Endothelial cell (in vitro differentiated cells): ENCODE measurements around the gene TRIM36. TPM values are rescaled to one million over a fixed set of nuclear protein-coding genes. Genes with fewer than 3 reads are reported as not detected.

Source experiments
- DNase-seq: peaks from one replicate; pipeline ENCODE4 v3.0.0; 2021; ENCODE audit warnings: low spot score
- H3K27ac Mint-ChIP-seq: one replicate; pipeline ENCODE4 v1.8.0; 2021; ENCODE audit warnings: mixed read lengths, inconsistent platforms; ENCODE audit not compliant: unreplicated experiment
- H3K27me3 Mint-ChIP-seq: one replicate; pipeline ENCODE4 v1.8.0; 2021; ENCODE audit warnings: mild to moderate bottlenecking, moderate library complexity, mixed read lengths, inconsistent platforms; ENCODE audit not compliant: unreplicated experiment
- H3K36me3 Mint-ChIP-seq: one replicate; pipeline ENCODE4 v1.8.0; 2021; ENCODE audit warnings: mild to moderate bottlenecking, low read depth, mixed read lengths, inconsistent platforms; ENCODE audit not compliant: unreplicated experiment
- H3K4me1 Mint-ChIP-seq: one replicate; pipeline ENCODE4 v1.8.0; 2021; ENCODE audit warnings: mild to moderate bottlenecking, mixed read lengths, inconsistent platforms; ENCODE audit not compliant: unreplicated experiment
- H3K4me3 Mint-ChIP-seq: one replicate; pipeline ENCODE4 v1.8.0; 2021; ENCODE audit warnings: mild to moderate bottlenecking, mixed read lengths, inconsistent platforms; ENCODE audit not compliant: unreplicated experiment
- H3K9me3 Mint-ChIP-seq: one replicate; pipeline ENCODE4 v1.8.0; 2021; ENCODE audit warnings: mixed read lengths, inconsistent platforms; ENCODE audit not compliant: unreplicated experiment
- long read RNA-seq: library from polyadenylated mRNA; unstranded; transcript quantifications from one replicate; pipeline ENCODE4 v2.0.0, GENCODE V29; 2020; ENCODE audit not compliant: unreplicated experiment
- total RNA-seq: library from RNA; stranded (reverse); fragmentation: NEBNext Ultra II Directional; extraction: Animal tissue kit (Norgen Biotek cat#: 25700); gene quantifications from one replicate; pipeline ENCODE4 v1.2.1, GENCODE V29; 2021; ENCODE audit not compliant: unreplicated experiment
- TF ChIP-seq, protein P1 (sequence below): fragments of 200-600 bp; sonication (generic); IDR thresholded peaks from one replicate; pipeline ENCODE4 v1.5.0; 2021; ENCODE audit warnings: antibody characterized with exemption; ENCODE audit not compliant: unreplicated experiment

The TRIM36 gene, protein sequence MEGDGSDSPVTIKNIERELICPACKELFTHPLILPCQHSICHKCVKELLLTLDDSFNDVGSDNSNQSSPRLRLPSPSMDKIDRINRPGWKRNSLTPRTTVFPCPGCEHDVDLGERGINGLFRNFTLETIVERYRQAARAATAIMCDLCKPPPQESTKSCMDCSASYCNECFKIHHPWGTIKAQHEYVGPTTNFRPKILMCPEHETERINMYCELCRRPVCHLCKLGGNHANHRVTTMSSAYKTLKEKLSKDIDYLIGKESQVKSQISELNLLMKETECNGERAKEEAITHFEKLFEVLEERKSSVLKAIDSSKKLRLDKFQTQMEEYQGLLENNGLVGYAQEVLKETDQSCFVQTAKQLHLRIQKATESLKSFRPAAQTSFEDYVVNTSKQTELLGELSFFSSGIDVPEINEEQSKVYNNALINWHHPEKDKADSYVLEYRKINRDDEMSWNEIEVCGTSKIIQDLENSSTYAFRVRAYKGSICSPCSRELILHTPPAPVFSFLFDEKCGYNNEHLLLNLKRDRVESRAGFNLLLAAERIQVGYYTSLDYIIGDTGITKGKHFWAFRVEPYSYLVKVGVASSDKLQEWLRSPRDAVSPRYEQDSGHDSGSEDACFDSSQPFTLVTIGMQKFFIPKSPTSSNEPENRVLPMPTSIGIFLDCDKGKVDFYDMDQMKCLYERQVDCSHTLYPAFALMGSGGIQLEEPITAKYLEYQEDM
- 9.9 TPM for total RNA-seq
- long read RNA-seq, full-length matches to known transcripts: 3 of 3 reads
- long read RNA-seq, partial matches to known transcripts: 0 of 3 reads
- long read RNA-seq, other reads (novel, unspliced or antisense): 0 of 3 reads

- TF ChIP-seq, protein P1, sequence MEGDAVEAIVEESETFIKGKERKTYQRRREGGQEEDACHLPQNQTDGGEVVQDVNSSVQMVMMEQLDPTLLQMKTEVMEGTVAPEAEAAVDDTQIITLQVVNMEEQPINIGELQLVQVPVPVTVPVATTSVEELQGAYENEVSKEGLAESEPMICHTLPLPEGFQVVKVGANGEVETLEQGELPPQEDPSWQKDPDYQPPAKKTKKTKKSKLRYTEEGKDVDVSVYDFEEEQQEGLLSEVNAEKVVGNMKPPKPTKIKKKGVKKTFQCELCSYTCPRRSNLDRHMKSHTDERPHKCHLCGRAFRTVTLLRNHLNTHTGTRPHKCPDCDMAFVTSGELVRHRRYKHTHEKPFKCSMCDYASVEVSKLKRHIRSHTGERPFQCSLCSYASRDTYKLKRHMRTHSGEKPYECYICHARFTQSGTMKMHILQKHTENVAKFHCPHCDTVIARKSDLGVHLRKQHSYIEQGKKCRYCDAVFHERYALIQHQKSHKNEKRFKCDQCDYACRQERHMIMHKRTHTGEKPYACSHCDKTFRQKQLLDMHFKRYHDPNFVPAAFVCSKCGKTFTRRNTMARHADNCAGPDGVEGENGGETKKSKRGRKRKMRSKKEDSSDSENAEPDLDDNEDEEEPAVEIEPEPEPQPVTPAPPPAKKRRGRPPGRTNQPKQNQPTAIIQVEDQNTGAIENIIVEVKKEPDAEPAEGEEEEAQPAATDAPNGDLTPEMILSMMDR: no peak
- Mint-ChIP-seq H3K36me3 (peaks cover 30% of the 10 kb centered on the region), H3K4me3 (peak within 1 kb of the TSS; percentile 87), H3K27ac (no peak within 1 kb of the TSS), H3K4me1 (no peaks in the 10 kb centered on the region), H3K9me3 (peaks cover 9% of the 10 kb centered on the region), H3K27me3 (peaks cover 11% of the 10 kb centered on the region)
- DNase-seq: peak; percentile 97
These were observed at the start of gene TRIM36 for GRCh38 chr5:115169487-115170133. TSS of gene TRIM36 (minus strand) at chr5:115169908. CDS start at chr5:115169634, 274 bp downstream.

- Mint-ChIP-seq H3K27me3 (no peaks in the 10 kb centered on the region), H3K4me3 (no peak overlapping the region), H3K9me3 (no peaks in the 10 kb centered on the region), H3K36me3 (peaks cover 4% of the 10 kb centered on the region), H3K27ac (no peak overlapping the region), H3K4me1 (no peaks in the 10 kb centered on the region)
- TF ChIP-seq, protein P1: no peak
- no peak for DNase-seq
These were observed 44.8 kb upstream of the TRIM36 start for GRCh38 chr5:115214541-115214940.

DNA sequence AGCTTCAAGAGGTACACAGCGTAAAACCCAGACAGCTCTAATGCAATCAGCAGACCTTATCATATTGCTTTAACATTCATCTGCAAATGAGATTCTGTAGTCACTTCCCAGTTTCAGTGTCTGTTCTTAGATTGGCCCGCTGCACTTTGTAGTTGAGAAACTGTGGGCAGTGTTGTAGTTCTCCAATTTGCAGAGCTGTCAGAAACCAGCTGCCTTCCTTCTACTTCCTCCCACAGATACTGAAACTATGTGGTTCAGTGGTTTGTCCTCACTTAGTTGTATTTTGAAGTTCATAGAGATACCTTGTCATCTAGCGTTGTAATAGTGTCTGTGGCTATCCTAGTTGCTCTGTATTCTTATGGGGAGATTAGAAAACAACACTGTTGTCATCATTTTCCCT lies 39.6 kb upstream of the TRIM36 start:
- no peak overlapping the region for H3K4me3 Mint-ChIP-seq
- H3K27ac Mint-ChIP-seq: no peak overlapping the region
- no peaks in the 10 kb centered on the region for H3K27me3 Mint-ChIP-seq
- no peaks in the 10 kb centered on the region for H3K4me1 Mint-ChIP-seq
- DNase-seq: no peak
- H3K36me3 Mint-ChIP-seq: no peaks in the 10 kb centered on the region
- H3K9me3 Mint-ChIP-seq: no peaks in the 10 kb centered on the region
- TF ChIP-seq, protein P1: no peak

DNA sequence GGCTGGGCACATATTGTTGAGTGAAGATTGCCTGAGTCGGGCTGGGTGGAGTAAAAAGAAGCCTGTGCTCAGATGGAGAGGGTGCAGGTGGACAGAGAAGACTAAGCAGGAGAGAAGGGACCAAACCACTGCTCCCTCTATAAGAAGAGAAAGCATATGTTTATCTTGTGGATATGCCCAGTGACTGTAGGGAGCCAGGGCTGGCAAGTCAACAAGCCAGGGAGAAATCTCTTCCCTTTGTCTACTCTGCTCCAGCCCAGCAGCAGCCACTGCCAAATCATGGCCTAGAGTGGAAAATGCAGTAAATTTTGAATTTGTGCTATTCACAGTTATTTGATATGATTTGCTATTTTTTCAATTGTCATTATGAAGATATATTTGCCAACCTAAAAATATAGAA lies 33.2 kb upstream of the TRIM36 start:
- H3K27me3 Mint-ChIP-seq: no peaks in the 10 kb centered on the region
- TF ChIP-seq, protein P1: no peak
- peaks cover 8% of the 10 kb centered on the region for H3K4me1 Mint-ChIP-seq
- no peaks in the 10 kb centered on the region for H3K9me3 Mint-ChIP-seq
- H3K36me3 Mint-ChIP-seq: no peaks in the 10 kb centered on the region
- H3K4me3 Mint-ChIP-seq: no peak overlapping the region
- H3K27ac Mint-ChIP-seq: no peak overlapping the region
- DNase-seq: no peak
